ENCODE results near the gene TMEM232. TPM values are rescaled to one million over a fixed set of nuclear protein-coding genes. Genes with fewer than 3 reads are reported as not detected.

The TMEM232 gene
- total and polyA plus RNA-seq, 7 donors = 0.93 to 8.7 (median 2.5) TPM

GRCh38 chr5:110716247-110717245 lies 9.9 kb downstream of the TMEM232 start:
- Histone ChIP-seq H3K27ac (no peak overlapping the region), H3K9me3 (no peaks in the 10 kb centered on the region), H3K4me3 (no peak overlapping the region), H3K4me1 (no peaks in the 10 kb centered on the region), H3K27me3 (no peaks in the 10 kb centered on the region), H3K36me3 (no peaks in the 10 kb centered on the region)
- 91 to 93% methylated on average over 5 of the region's 5 CpGs for WGBS, 2 donors
- TF ChIP-seq POLR2A (IDR thresholded peaks at IDR 0.05) (no peak), EP300 (IDR thresholded peaks at IDR 0.05) (no peak), CTCF (IDR thresholded peaks at IDR 0.05) (no peak), POLR2AphosphoS5 (IDR thresholded peaks at IDR 0.05) (no peak)
- intact Hi-C loops (cut with DNase I) = no loop called here
- DNase-seq = no peak

GRCh38 chr5:110707260-110707844 lies 19.1 kb downstream of the TMEM232 start:
- H3K4me1 ChIP-seq = no peaks in the 10 kb centered on the region
- DNase-seq = no peak
- WGBS, 2 donors = 74 to 77% methylated on average over 3 of the region's 3 CpGs

GRCh38 chr5:110705349-110705748 lies 21.1 kb downstream of the TMEM232 start:
- H3K27ac ChIP-seq = no peak overlapping the region
- no peak overlapping the region for H3K4me3 ChIP-seq
- intact Hi-C loops (cut with DNase I) = no loop called here
- DNase-seq = no peak
- H3K36me3 ChIP-seq = no peaks in the 10 kb centered on the region
- H3K4me1 ChIP-seq = no peaks in the 10 kb centered on the region
- H3K9me3 ChIP-seq = no peaks in the 10 kb centered on the region
- no peak for TF ChIP-seq POLR2AphosphoS5 (IDR thresholded peaks at IDR 0.05)
- no peak for TF ChIP-seq CTCF (IDR thresholded peaks at IDR 0.05)
- TF ChIP-seq EP300 (IDR thresholded peaks at IDR 0.05) = no peak
- no peak for TF ChIP-seq POLR2A (IDR thresholded peaks at IDR 0.05)
- no peaks in the 10 kb centered on the region for H3K27me3 ChIP-seq

More at GRCh38 chr5:110707260-110707844, 19.1 kb downstream of the TMEM232 start:
- TF ChIP-seq CTCF (IDR thresholded peaks at IDR 0.05) (no peak), POLR2A (IDR thresholded peaks at IDR 0.05) (no peak)
- Histone ChIP-seq H3K27me3 (no peaks in the 10 kb centered on the region), H3K9me3 (no peaks in the 10 kb centered on the region), H3K36me3 (no peaks in the 10 kb centered on the region), H3K27ac (no peak overlapping the region), H3K4me3 (no peak overlapping the region)
- intact Hi-C loops (cut with DNase I) = no loop called here

- no peaks in the 10 kb centered on the region for H3K4me1 ChIP-seq
- no peak for TF ChIP-seq CTCF (IDR thresholded peaks at IDR 0.05)
- TF ChIP-seq POLR2AphosphoS5 (IDR thresholded peaks at IDR 0.05) = no peak
- intact Hi-C loops (cut with DNase I) = no loop called here
- DNase-seq = no peak
- H3K9me3 ChIP-seq = no peaks in the 10 kb centered on the region
- 53 to 77% methylated on average over 2 of the region's 2 CpGs for WGBS, 2 donors
- no peak overlapping the region for H3K4me3 ChIP-seq
- H3K27me3 ChIP-seq = no peaks in the 10 kb centered on the region
- no peaks in the 10 kb centered on the region for H3K36me3 ChIP-seq
- no peak overlapping the region for H3K27ac ChIP-seq
These were observed 23.0 kb downstream of the TMEM232 start for GRCh38 chr5:110703481-110703880.

Data from sigmoid colon (tissue), 7 donors.